Measurements from ENCODE around the gene EPHB6.

EPHB6 gene

GRCh38 chr7:142896151-142896550 is 41.3 kb downstream of the EPHB6 start:
- DNase-seq (ENCODE audit: low read depth) = no peak

- no peak for DNase-seq (ENCODE audit: low read depth)
These were observed 42.0 kb downstream of the EPHB6 start for GRCh38 chr7:142896741-142897379.

GRCh38 chr7:142897691-142898090 is 42.8 kb downstream of the EPHB6 start:
- no peak for DNase-seq (ENCODE audit: low read depth)

- no peak for DNase-seq (ENCODE audit: low read depth)
These were observed 43.7 kb downstream of the EPHB6 start for GRCh38 chr7:142898377-142899170.

- DNase-seq (ENCODE audit: low read depth) = no peak
These were observed 44.8 kb downstream of the EPHB6 start for GRCh38 chr7:142899661-142900060.

GRCh38 chr7:142901426-142902259 is 46.8 kb downstream of the EPHB6 start:
- no peak for DNase-seq (ENCODE audit: low read depth)

GRCh38 chr7:142904128-142904527 is 49.3 kb downstream of the EPHB6 start:
- no peak for DNase-seq (ENCODE audit: low read depth)

GRCh38 chr7:142905759-142906158 is 50.9 kb downstream of the EPHB6 start:
- DNase-seq (ENCODE audit: low read depth) = no peak

- no peak for DNase-seq (ENCODE audit: low read depth)
These were observed 51.8 kb downstream of the EPHB6 start for GRCh38 chr7:142906643-142907042.

GRCh38 chr7:142908290-142908689 is 53.4 kb downstream of the EPHB6 start:
- DNase-seq (ENCODE audit: low read depth) = no peak

- DNase-seq (ENCODE audit: low read depth) = no peak
These were observed 54.3 kb downstream of the EPHB6 start for GRCh38 chr7:142908921-142909890.

GRCh38 chr7:142910031-142910433 is 55.2 kb downstream of the EPHB6 start:
- no peak for DNase-seq (ENCODE audit: low read depth)

GRCh38 chr7:142910481-142910880 is 55.6 kb downstream of the EPHB6 start:
- DNase-seq (ENCODE audit: low read depth) = no peak

- no peak for DNase-seq (ENCODE audit: low read depth)
These were observed 58.2 kb downstream of the EPHB6 start for GRCh38 chr7:142913051-142913450.

- no peak for DNase-seq (ENCODE audit: low read depth)
These were observed 58.7 kb downstream of the EPHB6 start for GRCh38 chr7:142913566-142913965.

- no peak for DNase-seq (ENCODE audit: low read depth)
These were observed 59.2 kb downstream of the EPHB6 start for GRCh38 chr7:142914121-142914520.

- no peak for DNase-seq (ENCODE audit: low read depth)
These were observed 60.4 kb downstream of the EPHB6 start for GRCh38 chr7:142915315-142915714.

- DNase-seq (ENCODE audit: low read depth) = no peak
These were observed 61.6 kb downstream of the EPHB6 start for GRCh38 chr7:142916508-142916907.

GRCh38 chr7:142917447-142917846 is 62.6 kb downstream of the EPHB6 start:
- DNase-seq (ENCODE audit: low read depth) = no peak

GRCh38 chr7:142918901-142919300 is 64.0 kb downstream of the EPHB6 start:
- no peak for DNase-seq (ENCODE audit: low read depth)

GRCh38 chr7:142919656-142920055 is 64.8 kb downstream of the EPHB6 start:
- DNase-seq (ENCODE audit: low read depth) = no peak

Measured in GM04504 (cell line).